ENCODE measurements around the gene GALNT17. TPM values are rescaled to one million over a fixed set of nuclear protein-coding genes. Genes with fewer than 3 reads are reported as not detected.

GALNT17 gene
- total and polyA plus RNA-seq, 2 experiments from 2014 or later: 11.1 to 65.6 TPM

GRCh38 chr7:71329030-71329660 is 197.2 kb downstream of the GALNT17 start (continued):
- no peak for TF ChIP-seq ZNF462 (CRISPR knock-in tag; IDR thresholded peaks at IDR 0.05)

GRCh38 chr7:71332207-71332606 is 200.3 kb downstream of the GALNT17 start:
- no peaks in the 10 kb centered on the region for H3K27me3 ChIP-seq (ENCODE audit: insufficient read depth)
- H3K4me3 ChIP-seq: no peak overlapping the region
- H3K36me3 ChIP-seq (ENCODE audit: insufficient read depth): peaks cover 12% of the 10 kb centered on the region; the same call in 1 of the 2 replicates
- DNase-seq (ENCODE audit: low spot score) (no peak), ATAC-seq (no peak)
- H3K36me3 Mint-ChIP-seq (ENCODE audit: low read depth): peaks cover 20% of the 10 kb centered on the region
- H3K4me1 Mint-ChIP-seq: peaks cover 19% of the 10 kb centered on the region
- peaks cover 16% of the 10 kb centered on the region for H3K4me1 ChIP-seq (ENCODE audit: insufficient read depth)
- peaks cover 39% of the 10 kb centered on the region for H3K79me2 ChIP-seq (replicated peaks; ENCODE audit: insufficient read depth)
- H3K4me2 ChIP-seq: no peak overlapping the region
- peaks cover 6% of the 10 kb centered on the region for H3K27me3 Mint-ChIP-seq (ENCODE audit: insufficient read depth, low read depth, poor library complexity)
- no peak overlapping the region for H3K27ac Mint-ChIP-seq
- peaks cover 6% of the 10 kb centered on the region; the same call in 2 of the 3 replicates for H3K9me3 Mint-ChIP-seq
- H2AFZ ChIP-seq: no peak overlapping the region
- H3K9me2 ChIP-seq (ENCODE audit: insufficient read depth): no peaks in the 10 kb centered on the region
- no peak overlapping the region for H3K4me3 Mint-ChIP-seq
- H3F3A ChIP-seq (replicated peaks; ENCODE audit: low read depth): no peaks in the 10 kb centered on the region
- no peak overlapping the region for H3K27ac ChIP-seq (ENCODE audit: low read depth)
- H4K20me1 ChIP-seq (replicated peaks; ENCODE audit: insufficient read depth): 0 out of 2 replicates have a peak, but pooled peaks cover 8% of the 10 kb centered on the region
- no peak for TF ChIP-seq EZH2 (IDR thresholded peaks at IDR 0.05; ENCODE audit: low read depth, unreplicated experiment)
- no peak for TF ChIP-seq POLR2AphosphoS5 (IDR thresholded peaks at IDR 0.05; ENCODE audit: low read depth)
- TF ChIP-seq ZNF462 (CRISPR knock-in tag; IDR thresholded peaks at IDR 0.05): no peak
- no peak for TF ChIP-seq ZNF114 (CRISPR knock-in tag; IDR thresholded peaks at IDR 0.05)
- no peak for TF ChIP-seq ETS1 (IDR thresholded peaks at IDR 0.05)
- no peak for TF ChIP-seq NANOG (IDR thresholded peaks at IDR 0.05; ENCODE audit: borderline replicate concordance)
- TF ChIP-seq JUNB (IDR thresholded peaks at IDR 0.05; ENCODE audit: unreplicated experiment): no peak

All from GM23338 (cell line).